WI38 (cell line): ENCODE results near the gene LRRC32.

Experiments used
- H3K4me3 ChIP-seq: 2 replicates; pipeline ENCODE4 v1.5.1; 2011; ENCODE audit warnings: low read depth, mild to moderate bottlenecking, control low read depth, low read length
- TF ChIP-seq, protein P1 (sequence below): IDR thresholded peaks from 2 replicates; pipeline ENCODE4 v1.5.1; 2012; ENCODE audit warnings: low read depth, mild to moderate bottlenecking, control low read depth, low read length

Gene LRRC32, protein sequence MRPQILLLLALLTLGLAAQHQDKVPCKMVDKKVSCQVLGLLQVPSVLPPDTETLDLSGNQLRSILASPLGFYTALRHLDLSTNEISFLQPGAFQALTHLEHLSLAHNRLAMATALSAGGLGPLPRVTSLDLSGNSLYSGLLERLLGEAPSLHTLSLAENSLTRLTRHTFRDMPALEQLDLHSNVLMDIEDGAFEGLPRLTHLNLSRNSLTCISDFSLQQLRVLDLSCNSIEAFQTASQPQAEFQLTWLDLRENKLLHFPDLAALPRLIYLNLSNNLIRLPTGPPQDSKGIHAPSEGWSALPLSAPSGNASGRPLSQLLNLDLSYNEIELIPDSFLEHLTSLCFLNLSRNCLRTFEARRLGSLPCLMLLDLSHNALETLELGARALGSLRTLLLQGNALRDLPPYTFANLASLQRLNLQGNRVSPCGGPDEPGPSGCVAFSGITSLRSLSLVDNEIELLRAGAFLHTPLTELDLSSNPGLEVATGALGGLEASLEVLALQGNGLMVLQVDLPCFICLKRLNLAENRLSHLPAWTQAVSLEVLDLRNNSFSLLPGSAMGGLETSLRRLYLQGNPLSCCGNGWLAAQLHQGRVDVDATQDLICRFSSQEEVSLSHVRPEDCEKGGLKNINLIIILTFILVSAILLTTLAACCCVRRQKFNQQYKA

DNA sequence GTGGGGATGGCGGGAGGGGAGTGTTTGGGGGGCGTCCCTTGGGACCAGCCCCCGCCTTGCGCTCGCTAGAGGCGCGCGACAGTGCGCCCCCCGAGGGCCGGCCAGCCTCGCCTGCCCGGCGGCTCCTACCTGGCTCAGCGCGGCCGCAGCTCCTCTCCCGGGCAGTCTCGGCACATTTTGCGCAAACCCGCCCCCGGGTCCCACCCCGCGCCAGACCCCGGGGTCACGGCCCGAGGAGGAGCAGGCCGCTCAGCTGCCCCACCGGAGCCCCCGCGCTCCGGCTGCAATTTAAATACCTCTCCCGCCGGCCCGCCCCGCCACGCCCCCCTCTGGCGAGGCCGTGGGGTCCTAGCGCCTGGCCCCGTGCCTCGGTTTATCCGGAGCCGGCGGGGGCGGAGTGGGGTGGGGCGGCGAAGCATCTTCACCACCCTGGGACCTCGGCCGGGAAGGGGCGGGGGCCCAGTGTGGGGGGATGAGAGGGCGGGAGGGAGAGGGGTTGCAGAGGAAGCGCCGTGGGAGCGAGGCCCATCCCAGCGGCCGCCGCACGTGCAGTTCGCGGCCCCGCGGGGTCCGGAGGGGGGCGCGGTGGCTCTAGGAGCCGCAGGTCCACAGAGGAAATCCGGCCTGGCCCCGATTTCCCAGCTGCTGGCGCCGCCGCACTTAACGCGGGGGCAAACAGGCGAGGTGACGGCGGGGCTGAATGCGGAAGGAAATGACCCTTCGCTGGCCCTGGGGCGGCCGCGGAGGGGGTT is at the start of gene LRRC32:
LRRC32 (minus strand) TSS at position 263 of the 752 bp plus-strand sequence. CDS start 4,793 bp downstream, outside the sequence.
- H3K4me3 ChIP-seq = peak within 1 kb of the TSS; percentile 46
- TF ChIP-seq, protein P1, sequence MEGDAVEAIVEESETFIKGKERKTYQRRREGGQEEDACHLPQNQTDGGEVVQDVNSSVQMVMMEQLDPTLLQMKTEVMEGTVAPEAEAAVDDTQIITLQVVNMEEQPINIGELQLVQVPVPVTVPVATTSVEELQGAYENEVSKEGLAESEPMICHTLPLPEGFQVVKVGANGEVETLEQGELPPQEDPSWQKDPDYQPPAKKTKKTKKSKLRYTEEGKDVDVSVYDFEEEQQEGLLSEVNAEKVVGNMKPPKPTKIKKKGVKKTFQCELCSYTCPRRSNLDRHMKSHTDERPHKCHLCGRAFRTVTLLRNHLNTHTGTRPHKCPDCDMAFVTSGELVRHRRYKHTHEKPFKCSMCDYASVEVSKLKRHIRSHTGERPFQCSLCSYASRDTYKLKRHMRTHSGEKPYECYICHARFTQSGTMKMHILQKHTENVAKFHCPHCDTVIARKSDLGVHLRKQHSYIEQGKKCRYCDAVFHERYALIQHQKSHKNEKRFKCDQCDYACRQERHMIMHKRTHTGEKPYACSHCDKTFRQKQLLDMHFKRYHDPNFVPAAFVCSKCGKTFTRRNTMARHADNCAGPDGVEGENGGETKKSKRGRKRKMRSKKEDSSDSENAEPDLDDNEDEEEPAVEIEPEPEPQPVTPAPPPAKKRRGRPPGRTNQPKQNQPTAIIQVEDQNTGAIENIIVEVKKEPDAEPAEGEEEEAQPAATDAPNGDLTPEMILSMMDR = no peak

DNA sequence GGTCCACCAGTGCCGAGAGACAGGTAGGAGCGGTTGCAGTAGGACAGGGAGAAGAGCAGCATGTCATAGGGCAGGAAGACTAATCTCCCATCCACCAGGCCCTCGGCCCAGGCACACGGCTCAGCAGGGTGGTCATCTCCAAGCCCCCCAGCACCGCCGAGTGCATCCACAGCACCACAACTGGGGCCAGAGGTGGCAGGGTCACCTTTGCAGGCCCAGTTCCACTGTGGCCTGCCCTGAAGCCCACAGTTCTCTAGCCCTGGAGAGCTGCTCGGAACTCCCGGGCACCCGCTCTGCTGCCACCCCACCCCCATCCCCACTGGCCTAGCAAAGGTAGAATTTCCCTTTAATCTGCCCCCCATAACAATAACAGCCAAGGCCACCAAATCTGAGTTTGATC is 49.1 kb upstream of the LRRC32 start:
- no peak overlapping the region for H3K4me3 ChIP-seq
- TF ChIP-seq, protein P1 = no peak

DNA sequence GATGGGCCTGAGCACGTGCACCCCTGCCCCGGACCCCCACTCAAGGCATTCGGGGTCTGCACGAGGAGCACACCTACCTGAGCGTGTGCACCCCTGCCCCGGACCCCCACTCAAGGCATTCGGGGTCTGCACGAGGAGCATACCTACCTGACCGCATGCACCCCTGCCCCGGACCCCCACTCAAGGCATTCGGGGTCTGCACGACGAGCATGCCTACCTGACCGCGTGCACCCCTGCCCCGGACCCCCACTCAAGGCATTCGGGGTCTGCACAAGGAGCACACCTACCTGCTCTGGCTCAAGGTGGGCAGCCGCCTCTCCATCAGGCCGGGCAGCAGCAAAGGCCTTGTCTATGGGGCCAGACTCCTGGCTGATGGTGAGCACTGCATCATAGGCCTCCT is 48.7 kb upstream of the LRRC32 start:
- H3K4me3 ChIP-seq = no peak overlapping the region
- TF ChIP-seq, protein P1 = no peak

DNA sequence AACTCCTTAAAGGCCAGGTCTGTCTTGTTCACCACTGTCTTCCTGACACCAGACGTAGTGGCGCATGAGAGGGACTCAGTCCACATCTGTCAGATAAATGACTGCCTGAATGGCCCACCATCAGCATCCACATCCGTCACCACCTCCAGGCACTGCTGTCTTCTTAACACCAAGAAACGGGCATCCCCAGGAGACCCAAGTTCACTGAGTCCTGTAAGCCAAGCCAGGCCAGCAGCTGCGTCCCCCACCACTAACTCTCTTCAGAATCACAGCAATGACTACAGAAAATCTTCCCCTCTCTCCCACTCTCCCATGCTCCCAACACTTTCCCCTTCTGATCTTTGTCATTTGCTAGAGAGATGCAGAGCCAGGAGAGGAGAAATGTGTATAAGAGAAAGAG is 47.3 kb upstream of the LRRC32 start:
- TF ChIP-seq, protein P1 = no peak
- H3K4me3 ChIP-seq = no peak overlapping the region

DNA sequence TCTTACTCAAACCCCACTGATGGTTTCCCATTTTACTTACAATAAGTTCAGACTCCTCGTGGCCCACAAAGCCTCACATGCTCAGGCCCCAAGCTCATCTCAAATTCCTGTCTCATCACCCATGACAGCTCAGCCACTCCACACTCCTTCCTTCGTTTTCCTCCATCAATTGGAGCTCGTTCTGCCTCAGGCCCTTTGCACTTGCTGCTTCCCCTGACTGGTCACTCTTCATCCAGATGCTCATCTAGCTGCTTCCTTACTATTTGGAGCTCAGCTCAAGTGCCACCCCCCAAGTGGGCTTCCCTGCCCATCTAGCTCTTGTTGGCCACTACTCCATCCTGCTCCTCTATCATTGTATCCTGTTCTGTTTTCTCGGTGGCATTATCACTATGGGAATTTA is 46.8 kb upstream of the LRRC32 start:
- TF ChIP-seq, protein P1 = no peak
- H3K4me3 ChIP-seq = no peak overlapping the region

DNA sequence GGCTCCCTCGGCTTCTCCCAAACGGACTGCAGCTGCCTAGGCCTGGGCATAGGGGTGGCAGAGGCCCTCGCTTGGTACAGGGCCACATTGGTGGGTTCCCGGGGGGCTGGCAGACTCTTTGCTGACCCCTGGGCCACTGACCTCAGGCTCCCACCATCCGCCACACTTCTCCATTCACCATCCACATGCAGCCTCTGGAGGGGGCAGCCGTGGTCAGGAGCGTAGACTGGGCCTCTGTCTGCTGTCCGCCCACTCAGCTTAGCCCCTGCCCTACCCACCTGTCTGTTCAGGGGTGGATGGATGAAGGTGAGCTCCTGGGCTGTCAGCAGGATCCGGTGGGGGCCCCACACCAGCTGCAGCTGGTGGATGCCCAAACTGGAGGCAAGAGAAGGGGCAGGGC is 45.7 kb upstream of the LRRC32 start:
- TF ChIP-seq, protein P1 = no peak

More for the DNA sequence above, 45.7 kb upstream of the LRRC32 start:
- no peak overlapping the region for H3K4me3 ChIP-seq
